NCI-H345 (cell line): ENCODE data around the gene GARIN5B.
A peak's percentile ranks its signal among the peaks of the same experiment; 100 is the strongest.
"Not testable (repeated sequence)": the region's sequence is repeated elsewhere in the genome, so short reads cannot be mapped to it uniquely, and the experiment has no call there.

Experiments used
- DNase-seq: peaks from one replicate; lab custom pipeline; 2025; lab: John Stamatoyannopoulos, UW

Gene GARIN5B

GRCh38 chr19:55348317-55349034, 14.6 kb downstream of the GARIN5B start:
- DNase-seq, result no peak

GRCh38 chr19:55347442-55348009, 15.5 kb downstream of the GARIN5B start:
- DNase-seq, result no peak

- DNase-seq, result no peak
Observed at GRCh38 chr19:55346725-55347441, 16.2 kb downstream of the GARIN5B start.

GRCh38 chr19:55345818-55346724, 17.0 kb downstream of the GARIN5B start:
- DNase-seq, result no peak

- DNase-seq, result no peak
Observed at GRCh38 chr19:55345101-55345817, 17.8 kb downstream of the GARIN5B start.

- peak; percentile 58 for DNase-seq
Observed at GRCh38 chr19:55344444-55344843, 18.6 kb downstream of the GARIN5B start.

GRCh38 chr19:55341595-55342531, 21.2 kb downstream of the GARIN5B start:
- DNase-seq, result no peak

GRCh38 chr19:55341171-55341588, 21.9 kb downstream of the GARIN5B start:
- peak; percentile 86 for DNase-seq

- DNase-seq, result peak; percentile 62
Observed at GRCh38 chr19:55340784-55341147, 22.3 kb downstream of the GARIN5B start.

GRCh38 chr19:55339889-55340783, 22.9 kb downstream of the GARIN5B start:
- DNase-seq, result no peak

- DNase-seq, result peak; percentile 99
Observed at GRCh38 chr19:55339105-55339888, 23.8 kb downstream of the GARIN5B start, which contains the start of gene KMT5C. Gene KMT5C (plus strand): TSS chr19:55339876. CDS start chr19:55341937, 2,061 bp downstream.

GRCh38 chr19:55336101-55336500, 27.0 kb downstream of the GARIN5B start:
- no peak for DNase-seq

GRCh38 chr19:55333870-55334269, 29.2 kb downstream of the GARIN5B start:
- no peak for DNase-seq

- DNase-seq, result not testable (repeated sequence)
Observed at GRCh38 chr19:55329791-55330190, 33.3 kb downstream of the GARIN5B start.

- DNase-seq, result not testable (repeated sequence)
Observed at GRCh38 chr19:55328774-55329318, 34.2 kb downstream of the GARIN5B start.

- DNase-seq, result no peak
Observed at GRCh38 chr19:55325172-55325571, 37.9 kb downstream of the GARIN5B start, which contains the start of gene TMEM150B. Gene TMEM150B (minus strand): TSS chr19:55325341. CDS start chr19:55321036, 4,305 bp downstream.

- DNase-seq, result no peak
Observed at GRCh38 chr19:55324662-55325061, 38.4 kb downstream of the GARIN5B start.
